Measurements from ENCODE around the gene KIF26B. TPM values are rescaled to one million over a fixed set of nuclear protein-coding genes. Genes with fewer than 3 reads are reported as not detected.
A peak's percentile ranks its signal among the peaks of the same experiment; 100 is the strongest.

KIF26B gene
- polyA plus RNA-seq, 3 donors = 29.8 to 33.7 (median 30.3) TPM

DNA sequence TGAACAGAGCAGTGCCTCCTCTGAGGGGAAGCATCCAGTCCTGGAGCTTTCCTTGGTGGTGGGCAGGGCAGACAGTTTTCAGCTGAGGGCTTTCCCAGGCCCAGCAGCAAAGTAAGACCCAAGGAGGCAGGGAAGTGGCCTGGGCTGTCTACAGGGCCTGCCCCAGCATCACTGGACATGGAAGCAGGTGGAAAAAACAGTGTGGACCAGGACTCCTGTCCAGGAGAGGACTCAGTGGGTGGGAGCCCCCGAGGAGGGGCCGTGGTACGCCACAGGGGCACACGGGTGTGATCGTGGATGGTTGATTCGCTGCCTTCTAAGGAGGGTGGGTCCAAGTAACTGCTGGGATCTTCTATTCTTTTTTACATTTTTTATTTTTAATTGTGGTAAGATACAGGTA is 387.6 kb downstream of the KIF26B start:
- DNase-seq (ENCODE audit: low read depth in 3 of 3, low spot score in 2 of 3) = no peak

DNA sequence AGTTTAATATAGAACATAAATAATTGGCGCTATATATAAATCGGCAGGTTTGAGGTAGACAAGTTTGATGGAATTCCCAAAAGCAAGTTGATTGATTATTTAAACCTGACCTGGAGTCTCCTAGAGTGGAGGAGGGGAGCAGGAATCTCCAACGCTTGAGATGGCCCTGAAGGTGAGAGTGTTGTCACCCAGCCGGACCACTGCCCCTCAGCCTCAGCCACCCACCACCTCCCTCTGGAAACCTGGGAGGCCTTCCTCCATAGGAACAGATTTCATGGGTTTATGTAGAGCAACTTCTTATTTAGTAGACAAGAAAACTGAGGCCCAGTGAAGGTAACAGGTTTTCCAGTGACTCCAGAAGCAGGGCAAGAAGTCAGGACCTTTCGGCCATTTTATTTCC is 389.5 kb downstream of the KIF26B start:
- no peak for DNase-seq (ENCODE audit: low read depth in 3 of 3, low spot score in 2 of 3)

DNA sequence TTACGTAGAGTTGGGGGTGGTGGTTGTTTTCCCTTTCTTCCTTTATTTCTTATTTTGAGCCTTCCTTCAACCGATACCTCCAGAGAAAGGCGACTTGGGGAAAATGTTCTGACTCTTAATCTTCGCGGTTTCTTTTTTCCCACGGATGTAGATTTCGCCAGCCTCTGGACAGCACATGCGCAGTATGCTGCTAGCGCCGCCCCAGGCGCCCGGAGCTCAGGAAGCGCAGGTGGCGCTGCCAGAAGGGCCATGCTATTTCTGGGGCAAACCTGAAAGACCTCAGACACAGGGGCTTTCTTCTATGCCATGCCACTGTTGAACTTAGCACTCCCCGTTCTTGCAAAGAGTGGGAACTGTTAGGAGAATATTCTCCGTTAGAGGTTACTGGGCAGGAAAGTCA is 392.1 kb downstream of the KIF26B start:
- no peak for DNase-seq (ENCODE audit: low read depth in 3 of 3, low spot score in 2 of 3)

DNA sequence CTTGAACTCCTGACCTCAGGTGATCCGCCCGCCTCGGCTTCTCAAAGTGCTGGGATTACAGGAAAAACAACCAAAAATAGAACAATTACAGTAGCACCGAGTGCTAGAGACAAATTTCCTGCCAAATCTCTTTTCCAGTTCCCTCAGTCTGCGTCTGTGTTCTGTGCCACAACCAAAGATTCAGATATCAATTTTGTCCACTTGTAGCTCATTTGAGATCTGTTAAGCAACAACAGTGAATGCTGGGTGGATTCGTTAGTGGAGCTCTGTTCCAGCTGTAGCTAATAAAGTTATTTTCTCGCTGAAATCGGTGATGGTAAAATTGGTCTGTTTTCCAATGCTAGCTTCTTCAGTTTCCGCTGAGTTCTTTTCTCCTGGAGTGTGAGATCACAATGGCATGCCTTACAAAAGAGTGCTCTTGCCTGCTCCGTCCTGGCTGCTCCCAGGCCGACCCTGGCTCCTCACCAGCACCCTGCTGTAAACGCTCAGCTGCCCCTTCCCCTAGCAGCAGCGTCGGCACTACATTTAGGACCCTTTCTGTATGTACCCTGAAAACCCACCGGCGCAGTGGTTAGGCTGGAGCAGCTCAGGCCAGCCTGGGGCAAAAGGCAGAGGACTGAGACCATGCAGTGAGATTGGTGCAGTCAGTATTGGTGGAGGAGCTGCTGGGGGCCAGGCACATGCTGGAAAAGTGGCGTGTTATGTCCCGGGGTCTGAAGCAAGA is 395.4 kb downstream of the KIF26B start:
- no peak for DNase-seq (ENCODE audit: low read depth in 3 of 3, low spot score in 2 of 3)

DNA sequence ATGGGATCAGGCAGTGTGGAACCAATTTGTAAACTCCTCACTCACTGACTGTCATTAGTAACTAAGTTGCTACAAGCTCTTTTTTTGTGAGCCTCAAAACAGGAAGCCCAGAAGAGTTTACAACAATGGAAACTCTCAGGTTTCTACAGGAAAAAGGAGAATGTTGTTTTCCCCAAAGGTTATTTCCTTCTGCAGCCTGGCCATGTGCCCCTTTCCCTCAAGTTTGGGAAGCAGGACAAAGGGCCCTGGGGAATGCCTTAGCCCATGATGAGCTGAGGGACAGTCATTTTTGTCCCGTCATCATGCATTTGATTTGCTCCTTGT is 395.9 kb downstream of the KIF26B start:
- no peak for DNase-seq (ENCODE audit: low read depth in 3 of 3, low spot score in 2 of 3)

DNA sequence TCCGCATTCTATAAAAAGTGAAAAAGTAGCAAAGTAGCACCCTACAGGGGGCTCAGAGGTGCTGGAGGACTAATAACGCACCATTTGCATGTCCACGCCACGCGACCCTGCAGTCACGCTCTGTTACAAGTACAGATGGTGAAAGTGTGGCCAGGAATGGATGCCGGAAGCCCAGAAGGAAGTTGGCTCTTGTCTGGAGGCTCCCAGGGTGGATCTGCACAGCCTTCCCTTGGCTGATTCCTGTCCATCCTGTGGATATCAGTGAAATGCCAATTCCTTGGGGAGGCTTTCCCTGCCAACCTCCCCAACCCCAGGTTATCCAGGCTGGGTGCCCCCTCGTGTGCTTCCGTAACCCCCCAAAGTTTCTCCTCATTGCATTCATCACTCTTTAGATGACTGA is 396.8 kb downstream of the KIF26B start:
- no peak for DNase-seq (ENCODE audit: low read depth in 3 of 3, low spot score in 2 of 3)

DNA sequence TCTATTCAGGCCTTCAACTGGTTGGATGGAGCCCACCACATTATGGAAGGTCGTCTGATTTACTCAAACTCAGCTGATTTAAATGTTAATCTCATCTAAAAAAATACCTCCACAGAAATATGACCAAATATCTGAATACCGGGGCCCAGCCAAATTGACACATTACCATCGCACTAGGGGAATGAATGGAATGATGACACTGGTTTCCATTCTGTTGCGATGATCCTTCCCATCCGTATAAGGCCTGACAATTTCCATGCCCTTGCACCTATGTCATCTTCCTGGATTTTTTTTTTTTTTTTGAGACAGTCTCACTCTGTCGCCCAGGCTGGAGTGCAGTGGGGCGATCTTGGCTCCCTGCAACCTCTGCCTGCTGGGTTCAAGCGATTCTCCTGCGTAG is 397.5 kb downstream of the KIF26B start:
- DNase-seq (ENCODE audit: low read depth in 3 of 3, low spot score in 2 of 3) = no peak

DNA sequence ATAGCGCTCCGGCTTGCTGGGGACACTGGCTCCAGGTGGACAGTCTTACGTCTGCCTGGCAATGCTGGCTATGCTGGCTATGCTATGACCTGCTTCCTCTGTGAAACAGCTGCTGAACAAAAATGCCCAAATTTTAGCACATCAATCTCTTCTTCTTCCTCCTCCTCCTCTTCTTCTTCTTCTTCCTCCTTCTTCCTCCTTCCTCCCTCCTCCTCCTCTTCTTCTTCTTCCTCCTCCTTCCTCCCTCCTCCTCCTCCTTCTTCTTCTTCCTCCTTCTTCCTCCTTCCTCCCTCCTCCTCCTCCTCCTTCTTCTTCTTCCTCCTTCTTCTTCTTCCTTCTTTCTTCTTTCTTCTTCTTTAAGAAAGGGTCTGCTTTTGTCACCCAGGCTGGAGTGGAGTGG is 401.3 kb downstream of the KIF26B start:
- no peak for DNase-seq (ENCODE audit: low read depth in 3 of 3, low spot score in 2 of 3)

DNA sequence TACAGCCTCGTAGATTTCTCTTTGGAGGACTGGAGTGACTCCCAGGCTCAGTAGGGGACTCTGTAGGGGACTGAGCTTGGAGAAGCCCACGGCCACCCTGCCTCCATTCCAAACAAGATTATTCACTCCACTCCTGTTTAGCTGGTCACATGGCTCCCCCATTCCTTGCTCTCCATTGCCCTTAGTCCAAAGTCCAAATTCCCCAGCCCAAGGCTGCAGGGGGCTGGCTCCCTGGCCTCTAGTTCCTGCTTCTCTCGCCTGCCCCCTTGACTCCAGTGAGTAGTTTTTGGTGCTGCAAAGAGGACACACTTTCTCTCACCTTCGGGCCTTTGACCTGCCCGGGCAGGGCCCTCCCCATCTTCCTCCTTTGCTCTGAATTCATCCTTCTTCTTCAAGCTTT is 403.3 kb downstream of the KIF26B start:
- no peak for DNase-seq (ENCODE audit: low read depth in 3 of 3, low spot score in 2 of 3)

DNA sequence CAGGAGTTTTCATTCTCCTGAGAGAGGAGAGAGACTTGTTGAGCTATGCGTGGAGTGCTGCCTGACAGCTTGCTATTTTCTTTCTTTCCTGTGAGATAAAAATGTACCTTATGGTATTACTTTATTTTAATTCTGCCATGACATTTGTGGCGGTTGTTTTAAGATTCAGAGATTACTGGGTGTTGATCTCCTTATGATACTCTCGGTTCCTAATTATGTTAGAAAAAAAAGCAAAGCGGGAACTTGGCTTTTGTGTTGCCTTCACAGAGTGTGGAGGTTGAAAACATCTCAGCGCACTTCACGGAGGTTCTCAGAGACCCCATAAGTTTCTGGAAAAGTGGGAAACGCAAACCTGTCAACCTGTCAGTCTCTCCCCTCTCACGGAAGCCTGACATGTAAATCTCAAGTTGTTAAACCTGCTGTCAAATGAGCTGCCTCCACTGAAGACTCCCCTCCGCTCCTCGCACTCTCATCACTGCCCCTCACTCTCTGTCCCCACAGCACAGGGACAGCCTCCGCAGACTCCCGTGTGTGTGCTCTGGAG is 405.6 kb downstream of the KIF26B start:
- no peak for DNase-seq (ENCODE audit: low read depth in 3 of 3, low spot score in 2 of 3)

DNA sequence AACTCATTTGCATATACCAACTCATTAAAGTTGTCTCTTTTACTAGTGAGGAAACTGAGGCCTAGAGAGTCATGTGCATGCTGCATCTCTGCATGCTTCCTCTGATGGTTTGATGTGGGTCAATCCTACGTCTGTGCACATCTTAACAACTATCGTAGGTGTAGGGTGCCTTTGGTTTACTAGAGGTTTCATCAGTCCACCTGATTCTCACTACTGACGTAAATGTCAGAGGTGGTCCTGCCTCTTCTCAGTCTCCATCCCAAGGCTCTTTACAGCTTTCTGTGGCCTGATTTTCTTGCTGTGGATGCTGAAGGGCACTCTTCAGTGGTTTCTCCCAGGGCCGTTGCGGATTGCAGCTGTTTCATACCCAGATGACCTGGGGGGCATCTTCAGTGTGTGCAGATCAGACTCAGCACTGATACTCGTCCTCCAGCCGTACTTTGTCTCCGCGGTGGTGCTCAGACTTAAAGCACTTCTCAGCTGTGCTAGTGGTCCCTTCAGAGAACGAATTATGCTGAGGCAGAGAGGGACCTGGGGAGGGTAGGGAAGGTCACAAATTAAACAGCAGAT is 407.0 kb downstream of the KIF26B start:
- no peak for DNase-seq (ENCODE audit: low read depth in 3 of 3, low spot score in 2 of 3)

DNA sequence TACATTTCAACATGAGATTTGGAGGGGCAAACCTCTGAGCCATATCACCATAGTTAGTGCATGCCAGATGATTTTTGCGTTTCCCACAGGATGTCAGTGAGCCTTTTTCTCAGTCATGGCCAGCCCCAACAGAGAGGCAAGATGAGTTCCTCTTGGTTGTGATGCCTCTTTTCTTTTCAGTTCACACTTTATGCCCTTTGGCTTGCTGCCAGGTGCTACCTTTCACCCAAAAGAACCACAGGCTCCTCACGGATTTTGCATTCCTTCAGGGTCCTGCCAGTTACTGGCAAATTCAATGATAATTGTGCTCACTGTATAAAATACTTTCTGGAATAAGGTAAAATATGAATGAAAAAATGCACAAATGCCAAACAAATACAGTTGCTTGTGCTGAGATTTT is 411.3 kb downstream of the KIF26B start:
- no peak for DNase-seq (ENCODE audit: low read depth in 3 of 3, low spot score in 2 of 3)

DNA sequence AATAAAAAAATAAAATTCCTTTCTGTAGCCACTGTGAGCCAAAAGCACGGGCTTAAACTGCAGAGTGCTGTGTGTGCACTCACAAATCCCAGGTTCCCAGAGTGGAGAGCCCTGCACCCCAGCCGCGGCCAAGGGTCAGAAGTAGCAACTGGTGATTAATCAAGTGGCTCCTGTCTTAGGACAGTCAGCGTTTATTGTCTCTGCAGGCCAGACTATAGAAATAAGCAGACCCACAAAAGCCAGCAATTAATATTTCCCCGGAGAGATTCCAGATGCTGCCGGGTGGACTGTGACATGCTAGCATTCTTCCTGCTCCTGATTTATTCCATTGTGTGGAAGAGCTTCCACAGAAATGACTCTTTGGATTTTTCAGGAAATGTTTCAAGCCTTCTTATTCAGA is 412.2 kb downstream of the KIF26B start:
- DNase-seq (ENCODE audit: low read depth in 3 of 3, low spot score in 2 of 3) = peak; percentile 61 to 72 (median 63)

DNA sequence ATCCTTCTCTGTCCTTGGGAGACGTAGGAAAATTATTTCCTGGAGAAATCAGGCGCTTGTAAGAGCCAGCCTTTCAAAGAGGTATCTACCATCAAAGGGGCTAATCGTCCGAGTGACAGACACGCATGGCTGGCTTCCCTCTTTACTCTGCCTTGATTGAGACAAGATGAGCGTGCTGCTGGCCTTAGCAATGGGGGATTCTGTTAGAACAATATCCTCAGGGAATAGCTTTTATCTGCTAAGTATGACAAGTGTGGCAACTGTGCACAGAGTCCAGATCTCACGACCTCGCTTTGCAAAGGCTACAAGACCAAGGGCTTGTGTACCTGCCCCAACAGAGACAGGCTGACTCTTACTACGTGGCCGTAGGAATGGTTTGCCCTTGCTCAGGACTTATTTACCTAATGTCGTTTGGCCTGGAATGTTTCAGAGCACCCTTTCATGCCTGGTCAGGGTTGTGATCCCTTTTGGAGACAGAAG is 417.1 kb downstream of the KIF26B start:
- DNase-seq (ENCODE audit: low read depth in 3 of 3, low spot score in 2 of 3) = no peak

DNA sequence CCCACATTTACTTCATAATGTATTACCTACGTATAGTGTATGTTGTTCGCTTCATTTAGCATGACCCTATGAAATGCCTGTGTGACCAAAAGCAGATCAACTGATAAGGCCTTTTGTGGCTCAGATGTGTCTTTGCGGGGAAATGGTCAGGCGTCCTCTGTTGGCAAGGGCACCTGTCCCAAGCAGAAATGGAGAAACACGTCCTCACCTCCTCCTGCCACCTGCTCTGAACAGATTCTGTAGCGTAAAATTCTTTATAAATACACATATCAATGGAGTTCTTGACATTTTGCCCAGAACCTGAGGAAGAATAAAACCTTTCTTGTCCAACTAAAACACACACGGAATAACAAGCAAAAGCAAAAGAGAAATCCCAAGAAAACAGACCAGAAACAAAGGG is 417.9 kb downstream of the KIF26B start:
- DNase-seq (ENCODE audit: low read depth in 3 of 3, low spot score in 2 of 3) = no peak

DNA sequence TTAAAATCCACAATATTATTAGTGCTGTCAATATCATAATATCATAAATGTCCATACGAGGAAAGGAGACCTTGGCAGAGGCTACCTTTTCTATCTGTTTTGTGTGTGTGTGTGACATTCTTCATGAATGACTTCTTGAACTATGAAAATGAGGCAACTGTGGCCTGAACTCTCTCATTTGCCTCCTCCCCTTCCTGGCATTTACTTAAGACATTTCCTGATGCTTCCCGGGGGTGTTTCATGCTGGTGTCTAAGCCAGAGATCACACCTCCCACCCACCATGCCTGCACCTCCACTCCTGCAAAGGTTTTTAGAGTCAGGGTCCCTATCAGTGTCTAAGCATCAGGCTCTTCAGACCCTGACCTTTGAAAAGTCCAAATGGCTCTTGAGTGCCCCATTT is 420.9 kb downstream of the KIF26B start:
- DNase-seq (ENCODE audit: low read depth in 3 of 3, low spot score in 2 of 3) = no peak

DNA sequence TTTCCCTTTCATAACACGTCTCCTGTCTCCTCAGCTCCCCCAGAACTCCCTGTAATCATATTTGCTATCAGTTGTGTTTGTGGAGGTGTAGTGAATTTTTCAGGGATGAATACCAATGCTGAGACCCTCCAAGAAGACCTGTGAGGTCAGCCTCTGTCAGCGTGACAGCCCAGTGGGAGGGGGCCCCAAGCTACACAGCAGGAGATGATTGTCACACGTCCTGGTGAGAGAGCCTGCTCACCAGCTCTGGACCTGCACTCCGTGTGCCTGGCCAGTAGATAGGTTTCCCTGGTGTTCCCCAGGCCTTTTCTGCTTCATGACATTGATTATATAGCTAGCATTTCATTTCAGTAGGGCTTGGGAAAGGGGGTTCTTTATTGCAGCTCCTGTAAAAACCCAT is 421.5 kb downstream of the KIF26B start:
- no peak for DNase-seq (ENCODE audit: low read depth in 3 of 3, low spot score in 2 of 3)

DNA sequence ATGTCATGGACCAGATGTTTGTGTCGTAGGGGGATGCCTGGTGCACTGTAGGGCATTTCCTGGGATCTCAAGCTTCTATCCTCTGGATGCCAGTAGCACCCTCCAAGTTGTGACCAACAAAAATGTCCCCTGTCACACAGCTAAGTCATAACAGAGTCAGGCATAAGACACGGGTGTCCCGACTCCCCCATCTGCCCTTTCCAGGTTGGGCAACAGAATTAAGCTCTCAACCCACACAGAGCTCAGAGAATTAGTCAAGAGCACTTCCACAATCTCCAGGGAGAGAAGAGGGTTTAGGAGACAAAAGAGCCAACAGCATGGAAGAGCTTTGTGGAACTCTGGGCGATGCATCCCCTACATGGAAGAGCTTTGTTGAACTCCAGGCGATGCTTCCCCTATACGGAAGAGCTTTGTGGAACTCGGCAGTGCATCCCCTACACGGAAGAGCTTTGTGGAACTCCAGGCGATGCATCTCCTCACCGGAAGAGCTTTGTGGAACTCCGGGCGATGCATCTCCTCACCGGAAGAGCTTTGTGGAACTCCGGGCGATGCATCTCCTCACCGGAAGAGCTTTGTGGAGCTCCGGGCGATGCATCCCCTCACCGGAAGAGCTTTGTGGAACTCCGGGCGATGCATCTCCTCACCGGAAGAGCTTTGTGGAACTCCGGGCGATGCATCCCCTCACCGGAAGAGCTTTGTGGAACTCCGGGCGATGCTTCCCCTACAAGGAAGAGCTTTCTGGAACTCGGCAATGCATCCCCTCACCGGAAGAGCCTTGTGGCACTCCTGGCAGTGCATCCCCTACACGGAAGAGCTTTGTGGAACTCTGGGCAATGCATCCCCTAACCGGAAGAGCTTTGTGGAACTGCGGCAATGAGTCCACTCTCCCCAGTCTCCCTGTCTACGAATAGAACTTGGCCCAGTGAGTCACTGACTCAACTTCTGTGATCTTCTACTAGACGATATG is 422.7 kb downstream of the KIF26B start:
- no peak for DNase-seq (ENCODE audit: low read depth in 3 of 3, low spot score in 2 of 3)

DNA sequence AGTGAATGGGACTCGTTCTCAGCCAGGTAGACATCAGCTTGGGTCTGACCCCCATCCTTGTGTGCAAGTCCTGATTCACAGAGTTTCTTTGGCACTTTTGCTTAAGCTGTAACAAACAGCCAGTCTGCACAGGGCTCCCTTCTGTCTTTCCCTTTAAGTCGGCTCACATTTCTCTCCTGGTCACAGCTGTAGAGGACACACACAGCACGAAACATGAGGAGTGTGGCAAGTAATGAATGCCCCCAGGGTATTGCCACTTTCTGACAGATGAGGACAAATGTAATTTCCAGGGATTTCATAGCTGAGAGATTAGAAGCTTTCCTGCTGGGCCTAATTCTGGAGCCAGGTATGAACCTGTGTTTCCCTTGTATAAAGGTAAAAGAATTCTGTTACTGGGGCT is 423.5 kb downstream of the KIF26B start:
- no peak for DNase-seq (ENCODE audit: low read depth in 3 of 3, low spot score in 2 of 3)

DNA sequence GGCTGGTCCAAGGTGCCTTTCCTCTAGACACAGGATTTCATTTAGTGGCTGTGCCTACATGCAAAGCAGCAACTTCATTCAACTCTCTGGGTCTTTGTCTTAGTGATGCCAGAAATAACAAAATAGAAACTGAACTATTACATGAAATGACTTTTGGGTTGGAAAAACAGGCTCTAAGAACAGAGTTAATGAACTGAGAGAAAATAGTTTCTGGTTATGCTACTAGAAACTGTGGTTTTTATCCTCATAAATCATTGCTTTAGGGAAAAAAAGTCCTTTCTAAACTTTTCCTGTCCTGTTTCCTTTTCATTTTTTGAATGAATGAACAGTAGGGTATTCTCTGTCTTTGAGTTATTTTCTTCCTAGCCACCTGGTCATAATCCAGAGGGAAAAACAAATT is 424.0 kb downstream of the KIF26B start:
- no peak for DNase-seq (ENCODE audit: low read depth in 3 of 3, low spot score in 2 of 3)

DNA sequence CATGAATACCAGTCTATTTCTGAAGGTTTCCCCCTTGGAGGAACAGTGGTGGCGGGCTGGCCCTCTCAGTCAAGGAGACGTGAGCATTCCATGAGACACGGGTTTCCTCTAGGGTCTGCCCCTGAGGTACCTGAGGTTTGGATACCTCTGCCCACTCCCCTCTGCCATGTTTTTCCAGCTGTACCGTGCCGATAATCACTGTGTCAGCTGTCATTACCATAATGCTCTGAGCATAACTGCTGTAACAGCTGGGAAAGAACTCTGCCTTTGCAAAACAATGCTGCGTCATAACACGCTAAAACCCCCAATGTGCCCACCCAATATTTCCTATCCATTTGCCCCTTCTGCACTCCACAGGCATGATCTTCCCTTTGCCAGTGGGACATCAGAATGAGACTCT is 425.1 kb downstream of the KIF26B start:
- no peak for DNase-seq (ENCODE audit: low read depth in 3 of 3, low spot score in 2 of 3)
